Measurements from ENCODE around the gene MAGI2. TPM values are rescaled to one million over a fixed set of nuclear protein-coding genes. Genes with fewer than 3 reads are reported as not detected.

The MAGI2 gene
- total RNA-seq, 4 donors from 2014 or later: 0.90 to 2.4 (median 0.99) TPM

DNA sequence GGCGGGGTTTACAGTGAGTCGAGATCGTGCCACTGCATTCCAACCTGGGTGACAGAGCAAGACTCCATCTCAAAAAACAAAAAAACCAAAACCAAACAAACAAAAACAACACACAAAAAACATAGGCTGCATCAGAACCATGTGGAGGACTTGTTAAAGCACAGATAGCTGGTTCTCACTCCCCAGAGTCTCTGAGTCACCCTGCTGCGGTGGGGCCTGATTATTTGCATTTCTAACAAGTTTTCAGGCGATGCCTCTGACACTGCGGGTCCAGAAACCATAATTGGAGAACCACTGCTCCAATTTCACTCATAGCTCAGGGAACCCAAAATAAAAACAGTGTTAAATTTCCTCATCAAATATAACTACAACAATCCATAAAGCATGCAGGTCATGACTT is 816.7 kb downstream of the MAGI2 start:
- H3K27ac ChIP-seq: no peak overlapping the region
- DNase-seq (no peak), ATAC-seq (no peak)
- no peaks in the 10 kb centered on the region for H3K9me3 ChIP-seq
- no peak overlapping the region for H3K4me3 ChIP-seq
- no peaks in the 10 kb centered on the region for H3K36me3 ChIP-seq
- TF ChIP-seq POLR2A (IDR thresholded peaks at IDR 0.05): no peak
- TF ChIP-seq, protein P1, sequence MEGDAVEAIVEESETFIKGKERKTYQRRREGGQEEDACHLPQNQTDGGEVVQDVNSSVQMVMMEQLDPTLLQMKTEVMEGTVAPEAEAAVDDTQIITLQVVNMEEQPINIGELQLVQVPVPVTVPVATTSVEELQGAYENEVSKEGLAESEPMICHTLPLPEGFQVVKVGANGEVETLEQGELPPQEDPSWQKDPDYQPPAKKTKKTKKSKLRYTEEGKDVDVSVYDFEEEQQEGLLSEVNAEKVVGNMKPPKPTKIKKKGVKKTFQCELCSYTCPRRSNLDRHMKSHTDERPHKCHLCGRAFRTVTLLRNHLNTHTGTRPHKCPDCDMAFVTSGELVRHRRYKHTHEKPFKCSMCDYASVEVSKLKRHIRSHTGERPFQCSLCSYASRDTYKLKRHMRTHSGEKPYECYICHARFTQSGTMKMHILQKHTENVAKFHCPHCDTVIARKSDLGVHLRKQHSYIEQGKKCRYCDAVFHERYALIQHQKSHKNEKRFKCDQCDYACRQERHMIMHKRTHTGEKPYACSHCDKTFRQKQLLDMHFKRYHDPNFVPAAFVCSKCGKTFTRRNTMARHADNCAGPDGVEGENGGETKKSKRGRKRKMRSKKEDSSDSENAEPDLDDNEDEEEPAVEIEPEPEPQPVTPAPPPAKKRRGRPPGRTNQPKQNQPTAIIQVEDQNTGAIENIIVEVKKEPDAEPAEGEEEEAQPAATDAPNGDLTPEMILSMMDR (IDR thresholded peaks at IDR 0.05 in 4 of 5, conservative IDR thresholded peaks at IDR 0.05 in 1 of 5): no peak
- intact Hi-C loops (cut with DNase I; ENCODE audit: low total_unique reads): no loop called here
- no peaks in the 10 kb centered on the region for H3K27me3 ChIP-seq
- in situ Hi-C loops (cut with MboI; ENCODE audit: low sequenced_read_pairs in 4 of 4): no loop called here
- peaks cover 3 to 9% of the 10 kb centered on the region in 2 donors for H3K4me1 ChIP-seq

DNA sequence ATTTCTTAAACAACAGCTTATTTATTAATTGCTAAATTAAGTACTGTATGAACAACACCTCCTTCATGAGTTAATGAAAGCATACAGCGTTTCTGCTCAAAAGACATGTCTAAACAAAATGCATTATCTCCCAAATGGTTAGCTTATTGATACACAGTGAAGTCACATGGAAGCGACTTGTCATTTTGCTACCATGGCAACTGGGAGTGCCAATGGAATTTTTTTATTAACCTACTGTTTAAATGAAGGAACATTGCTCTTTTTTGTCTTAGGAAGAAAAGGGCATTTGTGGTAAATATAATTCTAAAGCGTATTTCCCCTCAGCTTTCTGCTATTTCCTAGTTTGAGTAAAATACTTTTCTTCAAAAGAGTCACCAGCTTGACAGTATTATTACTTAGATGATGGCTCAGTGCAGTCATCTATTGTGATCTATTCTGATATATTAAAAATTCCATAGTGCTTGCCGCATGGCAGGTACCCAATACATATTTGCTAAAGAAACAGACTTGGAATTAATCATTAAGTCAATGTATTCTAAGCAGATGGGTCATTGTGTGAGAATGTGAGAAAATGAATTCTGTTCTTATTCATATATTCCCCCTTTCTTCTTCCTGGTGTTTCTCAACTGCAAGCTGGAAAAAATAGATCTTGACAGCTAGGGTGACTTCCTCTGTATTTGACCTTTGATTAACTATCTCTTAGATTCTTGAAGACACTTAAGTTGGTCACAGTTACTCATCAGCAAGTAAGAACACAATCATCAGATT is 818.3 kb downstream of the MAGI2 start:
- Histone ChIP-seq H3K4me1 (peaks cover 3 to 9% of the 10 kb centered on the region in 2 donors), H3K36me3 (no peaks in the 10 kb centered on the region), H3K27ac (no peak overlapping the region), H3K4me3 (no peak overlapping the region), H3K9me3 (no peaks in the 10 kb centered on the region), H3K27me3 (no peaks in the 10 kb centered on the region)
- ATAC-seq (no peak), DNase-seq (no peak)
- in situ Hi-C loops (cut with MboI; ENCODE audit: low sequenced_read_pairs in 4 of 4): no loop called here
- no peak for TF ChIP-seq POLR2A (IDR thresholded peaks at IDR 0.05)
- TF ChIP-seq, protein P1 (IDR thresholded peaks at IDR 0.05 in 4 of 5, conservative IDR thresholded peaks at IDR 0.05 in 1 of 5): no peak
- intact Hi-C loops (cut with DNase I; ENCODE audit: low total_unique reads): no loop called here

DNA sequence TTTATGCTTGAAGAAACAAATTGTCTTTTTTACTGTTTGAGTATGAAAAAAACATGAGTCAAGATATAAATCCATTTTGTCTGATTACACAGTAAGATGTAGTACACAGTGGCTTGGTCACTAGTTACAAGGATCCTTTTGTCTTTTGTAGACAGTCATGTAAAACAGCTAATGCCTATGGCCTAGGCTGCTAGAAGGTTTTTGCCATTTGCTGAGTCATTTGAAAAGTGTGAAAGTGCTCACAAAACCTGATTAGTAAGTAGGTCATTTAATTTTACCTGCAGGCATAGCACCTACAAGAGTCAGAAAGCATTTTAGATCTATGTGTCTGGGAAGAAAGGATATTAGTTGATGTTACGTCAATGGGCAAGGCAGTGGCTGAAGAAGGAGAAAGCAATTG is 819.4 kb downstream of the MAGI2 start:
- Histone ChIP-seq H3K36me3 (no peaks in the 10 kb centered on the region), H3K27me3 (no peaks in the 10 kb centered on the region), H3K4me1 (peaks cover 3 to 9% of the 10 kb centered on the region in 2 donors), H3K27ac (no peak overlapping the region), H3K9me3 (no peaks in the 10 kb centered on the region), H3K4me3 (no peak overlapping the region)
- in situ Hi-C loops (cut with MboI; ENCODE audit: low sequenced_read_pairs in 4 of 4): no loop called here
- ATAC-seq: no peak
- DNase-seq: no peak
- no peak for TF ChIP-seq POLR2A (IDR thresholded peaks at IDR 0.05)
- TF ChIP-seq, protein P1 (IDR thresholded peaks at IDR 0.05 in 4 of 5, conservative IDR thresholded peaks at IDR 0.05 in 1 of 5): no peak
- intact Hi-C loops (cut with DNase I; ENCODE audit: low total_unique reads): no loop called here

DNA sequence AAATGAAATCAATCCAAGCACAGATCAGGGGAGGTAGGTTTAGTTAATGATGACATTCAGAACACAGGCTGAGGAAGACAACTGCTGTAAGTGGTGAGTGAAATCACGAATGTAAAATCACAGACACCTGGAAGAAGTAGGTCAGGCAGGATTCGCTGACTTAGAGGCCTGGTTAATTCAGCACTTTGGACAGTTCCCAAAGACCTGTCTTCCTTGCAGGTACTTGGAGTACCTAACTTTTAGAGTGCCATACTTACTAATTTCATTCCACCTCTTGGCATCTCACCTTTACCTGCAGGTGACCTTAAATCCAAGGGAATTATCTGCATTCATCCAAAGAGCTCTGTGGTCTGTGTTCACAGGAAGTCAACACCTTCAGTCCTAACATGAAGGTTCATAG is 832.5 kb downstream of the MAGI2 start:
- no peaks in the 10 kb centered on the region for H3K9me3 ChIP-seq
- TF ChIP-seq, protein P1 (IDR thresholded peaks at IDR 0.05 in 4 of 5, conservative IDR thresholded peaks at IDR 0.05 in 1 of 5): no peak
- no peak for TF ChIP-seq POLR2A (IDR thresholded peaks at IDR 0.05)
- H3K4me3 ChIP-seq: no peak overlapping the region
- H3K27me3 ChIP-seq: no peaks in the 10 kb centered on the region
- ATAC-seq (no peak), DNase-seq (no peak)
- H3K36me3 ChIP-seq: no peaks in the 10 kb centered on the region
- intact Hi-C loops (cut with DNase I; ENCODE audit: low total_unique reads) (no loop called here), in situ Hi-C loops (cut with MboI; ENCODE audit: low sequenced_read_pairs in 4 of 4) (no loop called here)
- no peaks in the 10 kb centered on the region for H3K4me1 ChIP-seq
- H3K27ac ChIP-seq: no peak overlapping the region
